H9 (cell line): ENCODE measurements around the gene TMPRSS3. TPM values are rescaled to one million over a fixed set of nuclear protein-coding genes. Genes with fewer than 3 reads are reported as not detected.
A peak's percentile ranks its signal among the peaks of the same experiment; 100 is the strongest.

Experiments
- DNase-seq: peaks from one replicate; pipeline ENCODE4 v3.0.0-alpha.2; 2017
- H2AFZ ChIP-seq: one replicate; pipeline ENCODE4 v1.6.1; 2013; ENCODE audit warnings: mild to moderate bottlenecking, low read length, control low read depth, moderate library complexity
- H2AK5ac ChIP-seq: 2 replicates; pipeline ENCODE4 v1.6.1; 2013; ENCODE audit warnings: low read length, control low read depth, mixed read lengths; ENCODE audit not compliant: insufficient read length
- H2BK120ac ChIP-seq: one replicate; pipeline ENCODE4 v1.6.1; 2013; ENCODE audit warnings: low read depth, mild to moderate bottlenecking, low read length, control low read depth, inconsistent platforms; ENCODE audit not compliant: poor library complexity, severe bottlenecking
- H2BK12ac ChIP-seq: 2 replicates; pipeline ENCODE4 v1.6.1; 2013; ENCODE audit warnings: low read length, control low read depth, mixed read lengths, low read depth; ENCODE audit not compliant: insufficient read length
- H2BK15ac ChIP-seq: 2 replicates; pipeline ENCODE4 v1.6.1; 2013; ENCODE audit warnings: low read depth, low read length, control low read depth
- H2BK20ac ChIP-seq: one replicate; pipeline ENCODE4 v1.6.1; 2013; ENCODE audit warnings: low read depth, mild to moderate bottlenecking, low read length, control low read depth, inconsistent platforms; ENCODE audit not compliant: poor library complexity, severe bottlenecking
- H2BK5ac ChIP-seq: 2 replicates; pipeline ENCODE4 v1.6.1; 2013; ENCODE audit warnings: low read length, control low read depth, mixed read lengths; ENCODE audit not compliant: insufficient read length
- H3K14ac ChIP-seq: 2 replicates; pipeline ENCODE4 v1.6.1; 2013; ENCODE audit warnings: low read length, control low read depth; ENCODE audit not compliant: insufficient read depth
- H3K18ac ChIP-seq: 2 replicates; pipeline ENCODE4 v1.6.1; 2013; ENCODE audit warnings: low read depth, mild to moderate bottlenecking, mixed read lengths, low read length, control low read depth; ENCODE audit not compliant: insufficient read length
- H3K23ac ChIP-seq: 2 replicates; pipeline ENCODE4 v1.6.1; 2013; ENCODE audit warnings: low read length, control low read depth, mixed read lengths, low read depth; ENCODE audit not compliant: insufficient read length
- H3K23me2 ChIP-seq: 2 replicates; pipeline ENCODE4 v1.6.1; 2013; ENCODE audit warnings: low read depth, mild to moderate bottlenecking, mixed read lengths, low read length, control low read depth; ENCODE audit not compliant: insufficient read length, poor library complexity, severe bottlenecking
- H3K27ac ChIP-seq: 2 replicates; pipeline ENCODE4 v1.5.1; 2013; ENCODE audit warnings: low read length, control low read depth, mixed read lengths, low read depth; ENCODE audit not compliant: insufficient read length
- H3K27me3 ChIP-seq: 2 replicates; pipeline ENCODE4 v1.6.1; 2013; ENCODE audit warnings: low read length, control low read depth, inconsistent platforms; ENCODE audit not compliant: insufficient read depth
- H3K4ac ChIP-seq: 2 replicates; pipeline ENCODE4 v1.6.1; 2013; ENCODE audit warnings: low read depth, mild to moderate bottlenecking, control low read depth, inconsistent platforms, low read length, moderate library complexity
- H3K4me1 ChIP-seq: 2 replicates; pipeline ENCODE4 v1.6.1; 2013; ENCODE audit warnings: low read length, control low read depth, inconsistent platforms; ENCODE audit not compliant: insufficient read depth
- H3K4me2 ChIP-seq: 2 replicates; pipeline ENCODE4 v1.6.1; 2013; ENCODE audit warnings: low read length, control low read depth, mixed read lengths; ENCODE audit not compliant: insufficient read length, insufficient read depth
- H3K56ac ChIP-seq: 2 replicates; pipeline ENCODE4 v1.6.1; 2013; ENCODE audit warnings: low read depth, mild to moderate bottlenecking, mixed read lengths, low read length, control low read depth; ENCODE audit not compliant: insufficient read length
- H3K79me1 ChIP-seq: 2 replicates; pipeline ENCODE4 v1.6.1; 2013; ENCODE audit warnings: low read depth, mild to moderate bottlenecking, moderate library complexity, low read length, control low read depth, inconsistent platforms; ENCODE audit not compliant: insufficient read depth, poor library complexity, severe bottlenecking
- H3K79me2 ChIP-seq: 2 replicates; pipeline ENCODE4 v1.6.1; 2013; ENCODE audit warnings: low read length, control low read depth, inconsistent platforms; ENCODE audit not compliant: insufficient read depth
- H3K9ac ChIP-seq: 2 replicates; pipeline ENCODE4 v1.6.1; 2013; ENCODE audit warnings: low read length, control low read depth, mixed read lengths; ENCODE audit not compliant: insufficient read length; ENCODE audit errors: extremely low read depth
- H3K9me3 ChIP-seq: one replicate; pipeline ENCODE4 v1.6.1; 2013; ENCODE audit warnings: low read depth, low read length, inconsistent platforms; ENCODE audit not compliant: control insufficient read depth
- H3T11ph ChIP-seq: one replicate; pipeline ENCODE4 v1.6.1; 2013; ENCODE audit warnings: mild to moderate bottlenecking, low read length, control low read depth, inconsistent platforms
- H4K20me1 ChIP-seq: one replicate; pipeline ENCODE4 v1.6.1; 2013; ENCODE audit not compliant: control insufficient read depth, insufficient read length, insufficient read depth
- H4K5ac ChIP-seq: 2 replicates; pipeline ENCODE4 v1.6.1; 2013; ENCODE audit warnings: low read depth, mild to moderate bottlenecking, mixed read lengths, low read length, control low read depth; ENCODE audit not compliant: insufficient read length
- H4K8ac ChIP-seq: replicated peaks from 2 replicates; pipeline ENCODE4 v1.6.1; 2013; ENCODE audit warnings: low read length, control low read depth, mixed read lengths, low read depth; ENCODE audit not compliant: insufficient read length
- H4K91ac ChIP-seq: 2 replicates; pipeline ENCODE4 v1.6.1; 2013; ENCODE audit warnings: low read depth, mild to moderate bottlenecking, moderate library complexity, mixed read lengths, low read length, control low read depth; ENCODE audit not compliant: insufficient read length
- H3K27ac Mint-ChIP-seq, 3 experiments: 2 replicates in 2 of 3; 3 replicates in 1 of 3; pipeline ENCODE4 v1.8.0; 2020 to 2021; ENCODE audit warnings: mixed read lengths in 3 of 3, mild to moderate bottlenecking in 1 of 3, moderate library complexity in 1 of 3
- H3K27me3 Mint-ChIP-seq: 2 replicates; pipeline ENCODE4 v1.8.0; 2021; ENCODE audit warnings: low read depth, mild to moderate bottlenecking, moderate library complexity, mixed read lengths
- H3K36me3 Mint-ChIP-seq, 3 experiments: 2 replicates in 2 of 3; 3 replicates in 1 of 3; pipeline ENCODE4 v1.8.0; 2020 to 2021; ENCODE audit warnings: low read depth in 3 of 3, mixed read lengths in 3 of 3; ENCODE audit not compliant: insufficient read depth in 1 of 3
- H3K4me1 Mint-ChIP-seq, 2 experiments: 2 replicates each; pipeline ENCODE4 v1.8.0; 2020; ENCODE audit warnings: mixed read lengths in 2 of 2
- H3K4me3 Mint-ChIP-seq, 2 experiments: 2 replicates in 1 of 2; 3 replicates in 1 of 2; pipeline ENCODE4 v1.8.0; 2020 to 2021; ENCODE audit warnings: mild to moderate bottlenecking in 2 of 2, mixed read lengths in 2 of 2, moderate library complexity in 1 of 2
- H3K9me3 Mint-ChIP-seq, 2 experiments: 2 replicates in 1 of 2; 3 replicates in 1 of 2; pipeline ENCODE4 v1.8.0; 2020; ENCODE audit warnings: mild to moderate bottlenecking in 2 of 2, mixed read lengths in 2 of 2, moderate library complexity in 1 of 2
- WGBS: extraction: QIAGEN DNeasy Blood & Tissue Kit; methylation state at CpG from one replicate; pipeline ENCODE4 v1.1.7; 2013; ENCODE audit warnings: missing lambda C conversion rate, low lambda C conversion rate, mixed read lengths; ENCODE audit not compliant: insufficient read length; ENCODE audit errors: extremely low coverage; 5-methylcytosine and 5-hydroxymethylcytosine counted together
- total RNA-seq: library from RNA; stranded (reverse); gene quantifications from 2 replicates; pipeline ENCODE4 v1.2.1, GENCODE V29; 2021
- TF ChIP-seq, protein P1 (sequence below): fragments of 200-600 bp; sonication (generic); conservative IDR thresholded peaks from 3 replicates; pipeline ENCODE4 v1.8.0; 2021; ENCODE audit warnings: antibody characterized with exemption, mild to moderate bottlenecking

Gene TMPRSS3
- total RNA-seq, 1 experiment from 2014 or later = 0.31 TPM

DNA sequence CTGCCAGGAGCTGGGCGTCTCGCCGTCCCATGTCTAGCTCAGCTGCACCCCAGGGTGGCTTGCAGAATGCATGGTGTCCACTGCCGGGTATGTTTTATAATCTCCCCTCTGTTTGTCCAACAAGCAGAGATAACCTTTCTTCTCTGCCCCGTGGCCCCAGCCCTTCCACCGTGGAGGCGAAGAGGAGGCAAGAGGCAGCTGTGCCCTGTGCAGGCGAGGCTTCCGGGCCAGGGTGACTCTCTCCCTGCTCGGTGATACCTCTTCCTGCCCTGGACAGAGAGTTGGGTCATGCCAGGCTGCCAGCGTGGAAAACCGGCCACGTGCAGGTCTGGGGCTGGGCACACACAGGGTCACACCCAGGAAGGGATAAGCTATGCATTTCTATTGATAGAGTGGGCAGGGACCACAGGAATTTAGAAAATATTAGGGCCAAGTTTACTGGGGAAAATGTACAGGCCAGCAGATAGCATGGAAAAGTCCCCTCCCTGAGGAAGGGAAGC, 44.9 kb downstream of the TMPRSS3 start, which contains the start of gene TFF2:
TFF2 (minus strand) TSS at position 68 of the 500 bp plus-strand sequence; CDS start at position 31, 37 bp downstream.
- H3K36me3 Mint-ChIP-seq = peaks cover 0 to 3% (median 0%) of the 10 kb centered on the region in 3 experiments; a peak in 2 of 7 replicates
- Histone ChIP-seq H2BK15ac (no peak within 1 kb of the TSS; the same call in 1 of the 2 replicates), H3K9me3 (no peaks in the 10 kb centered on the region), H3K79me1 (no peaks in the 10 kb centered on the region), H2BK120ac (no peak within 1 kb of the TSS), H3K9ac (no peak within 1 kb of the TSS), H4K5ac (no peak within 1 kb of the TSS), H3K4me1 (no peaks in the 10 kb centered on the region), H3K23ac (no peak within 1 kb of the TSS), H3K27me3 (no peaks in the 10 kb centered on the region), H3K23me2 (no peaks in the 10 kb centered on the region), H3K56ac (no peak within 1 kb of the TSS), H3K4ac (no peak within 1 kb of the TSS), H4K8ac (no peak within 1 kb of the TSS), H2AFZ (no peak within 1 kb of the TSS), H3K4me2 (no peak within 1 kb of the TSS), H3T11ph (no peak within 1 kb of the TSS), H4K20me1 (no peaks in the 10 kb centered on the region), H2BK12ac (no peak within 1 kb of the TSS), H3K18ac (no peak within 1 kb of the TSS), H3K79me2 (no peaks in the 10 kb centered on the region), H2BK20ac (no peak within 1 kb of the TSS), H4K91ac (no peak within 1 kb of the TSS), H2BK5ac (no peak within 1 kb of the TSS), H3K27ac (no peak within 1 kb of the TSS), H2AK5ac (no peak within 1 kb of the TSS), H3K14ac (peak within 1 kb of the TSS; percentile 44; the same call in 1 of the 2 replicates)
- H3K4me3 Mint-ChIP-seq = no peak within 1 kb of the TSS
- H3K27ac Mint-ChIP-seq = no peak within 1 kb of the TSS; a peak in 1 of 7 replicates
- DNase-seq = peak; percentile 18
- H3K4me1 Mint-ChIP-seq = peaks cover 5 to 6% of the 10 kb centered on the region in 2 experiments; a peak in 2 of 4 replicates
- TF ChIP-seq, protein P1, sequence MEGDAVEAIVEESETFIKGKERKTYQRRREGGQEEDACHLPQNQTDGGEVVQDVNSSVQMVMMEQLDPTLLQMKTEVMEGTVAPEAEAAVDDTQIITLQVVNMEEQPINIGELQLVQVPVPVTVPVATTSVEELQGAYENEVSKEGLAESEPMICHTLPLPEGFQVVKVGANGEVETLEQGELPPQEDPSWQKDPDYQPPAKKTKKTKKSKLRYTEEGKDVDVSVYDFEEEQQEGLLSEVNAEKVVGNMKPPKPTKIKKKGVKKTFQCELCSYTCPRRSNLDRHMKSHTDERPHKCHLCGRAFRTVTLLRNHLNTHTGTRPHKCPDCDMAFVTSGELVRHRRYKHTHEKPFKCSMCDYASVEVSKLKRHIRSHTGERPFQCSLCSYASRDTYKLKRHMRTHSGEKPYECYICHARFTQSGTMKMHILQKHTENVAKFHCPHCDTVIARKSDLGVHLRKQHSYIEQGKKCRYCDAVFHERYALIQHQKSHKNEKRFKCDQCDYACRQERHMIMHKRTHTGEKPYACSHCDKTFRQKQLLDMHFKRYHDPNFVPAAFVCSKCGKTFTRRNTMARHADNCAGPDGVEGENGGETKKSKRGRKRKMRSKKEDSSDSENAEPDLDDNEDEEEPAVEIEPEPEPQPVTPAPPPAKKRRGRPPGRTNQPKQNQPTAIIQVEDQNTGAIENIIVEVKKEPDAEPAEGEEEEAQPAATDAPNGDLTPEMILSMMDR = no peak
- no peaks in the 10 kb centered on the region; a peak in 4 of 5 replicates for H3K9me3 Mint-ChIP-seq
- H3K27me3 Mint-ChIP-seq = peaks cover 6% of the 10 kb centered on the region
- no CpG with 5 or more reads among the region's 13 CpGs for WGBS
